H9 (cell line): Measurements from ENCODE around the gene MUL1. TPM values are rescaled to one million over a fixed set of nuclear protein-coding genes. Genes with fewer than 3 reads are reported as not detected.

Experiments
- DNase-seq: peaks from one replicate; pipeline ENCODE4 v3.0.0-alpha.2; 2017
- H2AFZ ChIP-seq: one replicate; pipeline ENCODE4 v1.6.1; 2013; ENCODE audit warnings: mild to moderate bottlenecking, low read length, control low read depth, moderate library complexity
- H2AK5ac ChIP-seq: 2 replicates; pipeline ENCODE4 v1.6.1; 2013; ENCODE audit warnings: low read length, control low read depth, mixed read lengths; ENCODE audit not compliant: insufficient read length
- H2BK120ac ChIP-seq: one replicate; pipeline ENCODE4 v1.6.1; 2013; ENCODE audit warnings: low read depth, mild to moderate bottlenecking, low read length, control low read depth, inconsistent platforms; ENCODE audit not compliant: poor library complexity, severe bottlenecking
- H2BK12ac ChIP-seq: 2 replicates; pipeline ENCODE4 v1.6.1; 2013; ENCODE audit warnings: low read length, control low read depth, mixed read lengths, low read depth; ENCODE audit not compliant: insufficient read length
- H2BK15ac ChIP-seq: 2 replicates; pipeline ENCODE4 v1.6.1; 2013; ENCODE audit warnings: low read depth, low read length, control low read depth
- H2BK20ac ChIP-seq: one replicate; pipeline ENCODE4 v1.6.1; 2013; ENCODE audit warnings: low read depth, mild to moderate bottlenecking, low read length, control low read depth, inconsistent platforms; ENCODE audit not compliant: poor library complexity, severe bottlenecking
- H2BK5ac ChIP-seq: 2 replicates; pipeline ENCODE4 v1.6.1; 2013; ENCODE audit warnings: low read length, control low read depth, mixed read lengths; ENCODE audit not compliant: insufficient read length
- H3K14ac ChIP-seq: 2 replicates; pipeline ENCODE4 v1.6.1; 2013; ENCODE audit warnings: low read length, control low read depth; ENCODE audit not compliant: insufficient read depth
- H3K18ac ChIP-seq: 2 replicates; pipeline ENCODE4 v1.6.1; 2013; ENCODE audit warnings: low read depth, mild to moderate bottlenecking, mixed read lengths, low read length, control low read depth; ENCODE audit not compliant: insufficient read length
- H3K23ac ChIP-seq: 2 replicates; pipeline ENCODE4 v1.6.1; 2013; ENCODE audit warnings: low read length, control low read depth, mixed read lengths, low read depth; ENCODE audit not compliant: insufficient read length
- H3K23me2 ChIP-seq: 2 replicates; pipeline ENCODE4 v1.6.1; 2013; ENCODE audit warnings: low read depth, mild to moderate bottlenecking, mixed read lengths, low read length, control low read depth; ENCODE audit not compliant: insufficient read length, poor library complexity, severe bottlenecking
- H3K27ac ChIP-seq: 2 replicates; pipeline ENCODE4 v1.5.1; 2013; ENCODE audit warnings: low read length, control low read depth, mixed read lengths, low read depth; ENCODE audit not compliant: insufficient read length
- H3K27me3 ChIP-seq: 2 replicates; pipeline ENCODE4 v1.6.1; 2013; ENCODE audit warnings: low read length, control low read depth, inconsistent platforms; ENCODE audit not compliant: insufficient read depth
- H3K4ac ChIP-seq: 2 replicates; pipeline ENCODE4 v1.6.1; 2013; ENCODE audit warnings: low read depth, mild to moderate bottlenecking, control low read depth, inconsistent platforms, low read length, moderate library complexity
- H3K4me1 ChIP-seq: 2 replicates; pipeline ENCODE4 v1.6.1; 2013; ENCODE audit warnings: low read length, control low read depth, inconsistent platforms; ENCODE audit not compliant: insufficient read depth
- H3K4me2 ChIP-seq: 2 replicates; pipeline ENCODE4 v1.6.1; 2013; ENCODE audit warnings: low read length, control low read depth, mixed read lengths; ENCODE audit not compliant: insufficient read length, insufficient read depth
- H3K56ac ChIP-seq: 2 replicates; pipeline ENCODE4 v1.6.1; 2013; ENCODE audit warnings: low read depth, mild to moderate bottlenecking, mixed read lengths, low read length, control low read depth; ENCODE audit not compliant: insufficient read length
- H3K79me1 ChIP-seq: 2 replicates; pipeline ENCODE4 v1.6.1; 2013; ENCODE audit warnings: low read depth, mild to moderate bottlenecking, moderate library complexity, low read length, control low read depth, inconsistent platforms; ENCODE audit not compliant: insufficient read depth, poor library complexity, severe bottlenecking
- H3K79me2 ChIP-seq: 2 replicates; pipeline ENCODE4 v1.6.1; 2013; ENCODE audit warnings: low read length, control low read depth, inconsistent platforms; ENCODE audit not compliant: insufficient read depth
- H3K9ac ChIP-seq: 2 replicates; pipeline ENCODE4 v1.6.1; 2013; ENCODE audit warnings: low read length, control low read depth, mixed read lengths; ENCODE audit not compliant: insufficient read length; ENCODE audit errors: extremely low read depth
- H3K9me3 ChIP-seq: one replicate; pipeline ENCODE4 v1.6.1; 2013; ENCODE audit warnings: low read depth, low read length, inconsistent platforms; ENCODE audit not compliant: control insufficient read depth
- H3T11ph ChIP-seq: one replicate; pipeline ENCODE4 v1.6.1; 2013; ENCODE audit warnings: mild to moderate bottlenecking, low read length, control low read depth, inconsistent platforms
- H4K20me1 ChIP-seq: one replicate; pipeline ENCODE4 v1.6.1; 2013; ENCODE audit not compliant: control insufficient read depth, insufficient read length, insufficient read depth
- H4K5ac ChIP-seq: 2 replicates; pipeline ENCODE4 v1.6.1; 2013; ENCODE audit warnings: low read depth, mild to moderate bottlenecking, mixed read lengths, low read length, control low read depth; ENCODE audit not compliant: insufficient read length
- H4K8ac ChIP-seq: replicated peaks from 2 replicates; pipeline ENCODE4 v1.6.1; 2013; ENCODE audit warnings: low read length, control low read depth, mixed read lengths, low read depth; ENCODE audit not compliant: insufficient read length
- H4K91ac ChIP-seq: 2 replicates; pipeline ENCODE4 v1.6.1; 2013; ENCODE audit warnings: low read depth, mild to moderate bottlenecking, moderate library complexity, mixed read lengths, low read length, control low read depth; ENCODE audit not compliant: insufficient read length
- H3K27ac Mint-ChIP-seq, 3 experiments: 2 replicates in 2 of 3; 3 replicates in 1 of 3; pipeline ENCODE4 v1.8.0; 2020 to 2021; ENCODE audit warnings: mixed read lengths in 3 of 3, mild to moderate bottlenecking in 1 of 3, moderate library complexity in 1 of 3
- H3K27me3 Mint-ChIP-seq: 2 replicates; pipeline ENCODE4 v1.8.0; 2021; ENCODE audit warnings: low read depth, mild to moderate bottlenecking, moderate library complexity, mixed read lengths
- H3K36me3 Mint-ChIP-seq, 3 experiments: 2 replicates in 2 of 3; 3 replicates in 1 of 3; pipeline ENCODE4 v1.8.0; 2020 to 2021; ENCODE audit warnings: low read depth in 3 of 3, mixed read lengths in 3 of 3; ENCODE audit not compliant: insufficient read depth in 1 of 3
- H3K4me1 Mint-ChIP-seq, 2 experiments: 2 replicates each; pipeline ENCODE4 v1.8.0; 2020; ENCODE audit warnings: mixed read lengths in 2 of 2
- H3K4me3 Mint-ChIP-seq, 2 experiments: 2 replicates in 1 of 2; 3 replicates in 1 of 2; pipeline ENCODE4 v1.8.0; 2020 to 2021; ENCODE audit warnings: mild to moderate bottlenecking in 2 of 2, mixed read lengths in 2 of 2, moderate library complexity in 1 of 2
- H3K9me3 Mint-ChIP-seq, 2 experiments: 2 replicates in 1 of 2; 3 replicates in 1 of 2; pipeline ENCODE4 v1.8.0; 2020; ENCODE audit warnings: mild to moderate bottlenecking in 2 of 2, mixed read lengths in 2 of 2, moderate library complexity in 1 of 2
- WGBS: extraction: QIAGEN DNeasy Blood & Tissue Kit; methylation state at CpG from one replicate; pipeline ENCODE4 v1.1.7; 2013; ENCODE audit warnings: missing lambda C conversion rate, low lambda C conversion rate, mixed read lengths; ENCODE audit not compliant: insufficient read length; ENCODE audit errors: extremely low coverage; 5-methylcytosine and 5-hydroxymethylcytosine counted together
- total RNA-seq: library from RNA; stranded (reverse); gene quantifications from 2 replicates; pipeline ENCODE4 v1.2.1, GENCODE V29; 2021
- TF ChIP-seq, protein P1 (sequence below): fragments of 200-600 bp; sonication (generic); conservative IDR thresholded peaks from 3 replicates; pipeline ENCODE4 v1.8.0; 2021; ENCODE audit warnings: antibody characterized with exemption, mild to moderate bottlenecking

Gene MUL1
- total RNA-seq, 1 experiment from 2014 or later = 27.1 TPM

DNA sequence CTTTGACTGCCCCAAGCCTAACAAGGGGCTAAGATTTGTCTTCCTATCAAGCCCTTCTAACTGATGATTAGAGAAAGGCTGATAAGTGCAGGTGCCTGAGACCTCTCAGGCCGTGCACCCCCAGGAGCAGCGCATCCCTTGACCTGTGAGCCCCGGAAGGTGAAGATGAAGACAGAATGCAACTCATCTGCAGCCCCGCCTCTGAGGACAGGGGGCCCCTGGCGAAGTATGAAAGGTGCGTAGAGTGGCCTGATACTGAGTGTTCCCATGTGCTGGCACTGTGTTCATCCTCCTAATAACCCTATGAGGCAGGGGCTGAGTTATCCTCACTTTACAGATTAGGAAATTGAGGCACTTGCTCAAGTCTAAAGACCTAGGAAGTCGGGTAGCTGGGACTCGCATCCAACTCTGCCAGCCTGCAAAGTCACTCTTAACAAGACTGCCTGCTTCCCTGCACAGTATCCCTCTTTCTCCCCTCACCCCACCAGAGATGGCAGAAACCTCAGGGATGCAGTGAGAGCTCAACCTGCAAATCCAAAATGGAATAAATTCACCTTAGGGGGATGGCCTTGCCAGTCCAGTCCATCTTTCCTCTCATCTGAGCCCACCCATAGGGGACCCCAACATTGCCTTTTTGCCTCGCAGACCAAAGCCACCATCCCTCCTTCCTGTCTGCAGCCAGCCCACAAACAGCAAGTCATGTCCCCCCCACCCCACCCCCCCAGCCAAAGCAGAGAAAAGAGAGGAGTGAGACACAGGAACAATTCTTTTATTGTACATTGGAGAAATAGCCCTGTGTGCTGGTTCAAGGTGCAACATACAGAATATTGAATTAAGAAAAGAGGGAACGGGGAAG lies 26.1 kb downstream of the MUL1 start:
- Histone ChIP-seq H3K4me2 (no peak overlapping the region), H2BK12ac (no peak overlapping the region), H2BK5ac (no peak overlapping the region), H3K27ac (no peak overlapping the region), H4K20me1 (no peaks in the 10 kb centered on the region), H3K79me2 (no peaks in the 10 kb centered on the region), H2BK20ac (no peak overlapping the region), H2AK5ac (no peak overlapping the region), H3K4me1 (peaks cover 6% of the 10 kb centered on the region; the same call in 1 of the 2 replicates), H4K5ac (no peak overlapping the region), H3K79me1 (no peaks in the 10 kb centered on the region), H3K23me2 (peaks cover 23% of the 10 kb centered on the region), H3K14ac (no peak overlapping the region), H2AFZ (no peak overlapping the region), H2BK120ac (no peak overlapping the region), H3K4ac (no peak overlapping the region), H2BK15ac (no peak overlapping the region), H3K23ac (no peak overlapping the region), H4K91ac (no peak overlapping the region), H3K9me3 (no peaks in the 10 kb centered on the region), H3T11ph (no peak overlapping the region), H4K8ac (no peak overlapping the region), H3K27me3 (peaks cover 18% of the 10 kb centered on the region; the same call in 1 of the 2 replicates), H3K18ac (no peak overlapping the region), H3K9ac (no peak overlapping the region), H3K56ac (no peak overlapping the region)
- Mint-ChIP-seq H3K4me1 (peaks cover 14 to 41% of the 10 kb centered on the region in 2 experiments), H3K27ac (no peak overlapping the region), H3K9me3 (no peaks in the 10 kb centered on the region), H3K4me3 (no peak overlapping the region), H3K36me3 (no peaks in the 10 kb centered on the region), H3K27me3 (peaks cover 93% of the 10 kb centered on the region)
- no peak for DNase-seq
- TF ChIP-seq, protein P1, sequence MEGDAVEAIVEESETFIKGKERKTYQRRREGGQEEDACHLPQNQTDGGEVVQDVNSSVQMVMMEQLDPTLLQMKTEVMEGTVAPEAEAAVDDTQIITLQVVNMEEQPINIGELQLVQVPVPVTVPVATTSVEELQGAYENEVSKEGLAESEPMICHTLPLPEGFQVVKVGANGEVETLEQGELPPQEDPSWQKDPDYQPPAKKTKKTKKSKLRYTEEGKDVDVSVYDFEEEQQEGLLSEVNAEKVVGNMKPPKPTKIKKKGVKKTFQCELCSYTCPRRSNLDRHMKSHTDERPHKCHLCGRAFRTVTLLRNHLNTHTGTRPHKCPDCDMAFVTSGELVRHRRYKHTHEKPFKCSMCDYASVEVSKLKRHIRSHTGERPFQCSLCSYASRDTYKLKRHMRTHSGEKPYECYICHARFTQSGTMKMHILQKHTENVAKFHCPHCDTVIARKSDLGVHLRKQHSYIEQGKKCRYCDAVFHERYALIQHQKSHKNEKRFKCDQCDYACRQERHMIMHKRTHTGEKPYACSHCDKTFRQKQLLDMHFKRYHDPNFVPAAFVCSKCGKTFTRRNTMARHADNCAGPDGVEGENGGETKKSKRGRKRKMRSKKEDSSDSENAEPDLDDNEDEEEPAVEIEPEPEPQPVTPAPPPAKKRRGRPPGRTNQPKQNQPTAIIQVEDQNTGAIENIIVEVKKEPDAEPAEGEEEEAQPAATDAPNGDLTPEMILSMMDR = no peak
- no CpG with 5 or more reads among the region's 10 CpGs for WGBS
